DOHH2 (cell line): Measurements from ENCODE around the gene SPSB4.

Experiments
- EZH2phosphoT487 ChIP-seq: fragments of 200-600 bp; sonication (generic); IDR thresholded peaks from 2 replicates; pipeline ENCODE4 v1.6.1; 2017; ENCODE audit warnings: borderline replicate concordance, mild to moderate bottlenecking, antibody characterized with exemption, low read length, moderate library complexity, mixed read lengths
- TF ChIP-seq, protein P1 (sequence below): fragments of 200-600 bp; sonication (generic); IDR thresholded peaks from one replicate; pipeline ENCODE4 v1.5.1; 2014; ENCODE audit warnings: antibody characterized with exemption, mild to moderate bottlenecking, low read depth, low read length; ENCODE audit not compliant: poor library complexity, severe bottlenecking

- TF ChIP-seq, protein P1, sequence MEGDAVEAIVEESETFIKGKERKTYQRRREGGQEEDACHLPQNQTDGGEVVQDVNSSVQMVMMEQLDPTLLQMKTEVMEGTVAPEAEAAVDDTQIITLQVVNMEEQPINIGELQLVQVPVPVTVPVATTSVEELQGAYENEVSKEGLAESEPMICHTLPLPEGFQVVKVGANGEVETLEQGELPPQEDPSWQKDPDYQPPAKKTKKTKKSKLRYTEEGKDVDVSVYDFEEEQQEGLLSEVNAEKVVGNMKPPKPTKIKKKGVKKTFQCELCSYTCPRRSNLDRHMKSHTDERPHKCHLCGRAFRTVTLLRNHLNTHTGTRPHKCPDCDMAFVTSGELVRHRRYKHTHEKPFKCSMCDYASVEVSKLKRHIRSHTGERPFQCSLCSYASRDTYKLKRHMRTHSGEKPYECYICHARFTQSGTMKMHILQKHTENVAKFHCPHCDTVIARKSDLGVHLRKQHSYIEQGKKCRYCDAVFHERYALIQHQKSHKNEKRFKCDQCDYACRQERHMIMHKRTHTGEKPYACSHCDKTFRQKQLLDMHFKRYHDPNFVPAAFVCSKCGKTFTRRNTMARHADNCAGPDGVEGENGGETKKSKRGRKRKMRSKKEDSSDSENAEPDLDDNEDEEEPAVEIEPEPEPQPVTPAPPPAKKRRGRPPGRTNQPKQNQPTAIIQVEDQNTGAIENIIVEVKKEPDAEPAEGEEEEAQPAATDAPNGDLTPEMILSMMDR = no peak
- no peak for TF ChIP-seq EZH2phosphoT487
These were observed 53.1 kb downstream of the SPSB4 start for GRCh38 chr3:141104151-141104821.
